ENCODE data around the gene TANC1.
"Not testable (repeated sequence)": the region's sequence is repeated elsewhere in the genome, so short reads cannot be mapped to it uniquely, and the experiment has no call there.

TANC1 gene

DNA sequence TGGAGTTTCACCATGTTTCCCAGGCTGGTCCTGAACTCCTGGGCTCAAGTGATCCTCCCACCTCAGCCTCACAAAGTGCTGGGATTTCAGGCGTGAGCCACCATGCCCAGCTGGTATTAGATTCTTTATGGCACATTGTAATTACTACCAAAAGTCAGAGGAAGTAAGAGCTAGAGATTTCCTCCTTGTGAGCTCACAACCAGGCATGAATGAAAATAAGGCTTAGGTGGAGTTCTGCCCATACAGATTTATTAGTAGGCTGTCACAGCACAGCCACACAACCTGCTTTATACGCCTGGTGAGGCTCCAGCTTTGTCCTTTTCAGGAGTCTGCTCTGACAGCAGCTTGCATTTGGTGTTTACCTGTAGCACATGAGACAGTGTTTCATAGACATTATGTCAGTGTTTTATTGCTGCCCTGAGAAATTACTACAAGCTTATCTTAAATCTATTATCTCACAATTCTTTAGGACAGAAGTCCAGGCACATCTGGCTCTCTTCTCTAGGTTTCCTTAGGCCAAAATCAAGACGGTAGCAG is 156.6 kb downstream of the TANC1 start:
- no peak for DNase-seq

DNA sequence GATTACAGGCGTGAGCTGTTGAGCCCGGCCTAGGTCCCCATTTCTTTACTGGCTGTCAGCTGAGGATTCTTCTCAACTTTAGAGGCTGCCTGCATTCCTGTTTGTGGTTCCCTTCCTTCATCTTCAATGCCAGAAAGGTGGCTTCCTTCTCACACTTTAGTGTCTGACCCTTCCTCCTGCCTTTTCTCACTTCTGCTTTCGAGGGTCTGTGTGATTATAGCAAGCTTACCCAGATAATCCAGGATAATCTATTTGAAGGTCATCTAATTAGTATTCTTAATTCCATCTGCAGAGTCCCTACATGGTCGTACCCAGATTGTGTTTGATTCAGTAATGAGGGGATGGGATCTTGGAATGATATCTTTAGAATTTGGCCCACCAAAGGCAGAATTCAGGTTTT is 157.4 kb downstream of the TANC1 start:
- DNase-seq = no peak

DNA sequence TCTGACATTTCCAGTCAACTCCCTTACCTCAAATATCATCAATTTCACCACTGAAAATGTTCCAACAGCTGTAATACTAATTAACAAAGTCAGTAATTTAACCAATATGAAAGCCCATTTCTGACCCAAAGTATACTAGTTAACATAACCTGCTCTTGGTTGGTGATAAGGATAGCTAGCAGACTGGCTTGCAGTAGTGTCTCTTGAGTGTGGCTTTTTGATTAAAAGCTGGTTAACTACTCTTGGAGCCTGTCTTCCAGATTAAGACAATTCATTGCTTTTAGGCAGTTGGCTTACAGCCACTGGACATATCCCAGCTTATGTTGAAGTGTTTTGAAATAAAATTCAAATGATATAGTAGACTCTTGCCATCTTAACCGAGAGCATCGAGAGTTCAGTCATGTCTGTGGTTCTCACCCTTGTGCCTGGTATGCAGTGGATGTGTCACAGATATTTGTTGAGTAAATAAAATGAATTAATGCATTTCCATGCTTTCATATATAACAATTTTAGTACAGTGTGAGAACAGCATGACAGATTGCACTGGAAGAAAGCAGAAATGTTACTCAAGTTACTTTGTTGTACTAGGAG is 158.1 kb downstream of the TANC1 start:
- no peak for DNase-seq

DNA sequence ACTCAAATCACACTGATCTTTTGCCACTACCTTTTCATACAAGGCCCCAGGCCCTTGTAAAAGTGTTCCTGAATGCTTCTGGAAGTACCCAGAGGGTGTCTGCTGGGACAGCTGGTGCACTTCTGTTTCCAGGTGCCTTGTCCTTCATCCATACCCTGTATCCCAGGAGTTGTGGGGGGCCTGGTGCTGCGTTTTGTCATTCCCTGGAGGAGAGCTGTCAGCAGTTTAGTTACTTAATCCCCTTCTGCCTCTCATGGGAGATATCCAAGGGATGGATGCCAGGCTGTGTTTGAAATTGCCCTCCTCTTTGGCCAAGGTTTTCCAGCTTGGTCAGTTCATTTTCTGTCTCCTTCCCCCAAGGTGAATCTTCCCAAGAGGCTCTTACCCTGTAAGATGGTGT is 159.8 kb downstream of the TANC1 start:
- DNase-seq = no peak

DNA sequence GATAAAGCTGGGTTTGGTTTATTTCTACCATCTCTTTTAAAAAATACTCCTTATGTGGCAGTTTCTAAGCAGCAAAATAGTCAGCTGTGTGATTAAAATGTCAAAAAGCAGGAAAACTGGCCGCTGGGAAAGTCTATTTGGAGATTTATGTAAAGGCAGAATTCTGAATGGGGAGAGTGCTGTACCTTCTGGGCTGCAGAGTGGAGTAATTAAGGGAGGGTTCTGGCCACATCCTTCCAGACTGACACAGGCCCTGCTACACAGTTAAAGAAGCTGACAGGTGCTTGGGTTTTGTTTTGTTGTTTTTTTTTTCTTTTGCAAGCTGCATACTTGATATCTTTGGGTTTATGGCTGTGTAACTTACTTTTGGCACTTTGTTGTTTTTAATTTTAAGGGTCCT is 160.8 kb downstream of the TANC1 start:
- no peak for DNase-seq

DNA sequence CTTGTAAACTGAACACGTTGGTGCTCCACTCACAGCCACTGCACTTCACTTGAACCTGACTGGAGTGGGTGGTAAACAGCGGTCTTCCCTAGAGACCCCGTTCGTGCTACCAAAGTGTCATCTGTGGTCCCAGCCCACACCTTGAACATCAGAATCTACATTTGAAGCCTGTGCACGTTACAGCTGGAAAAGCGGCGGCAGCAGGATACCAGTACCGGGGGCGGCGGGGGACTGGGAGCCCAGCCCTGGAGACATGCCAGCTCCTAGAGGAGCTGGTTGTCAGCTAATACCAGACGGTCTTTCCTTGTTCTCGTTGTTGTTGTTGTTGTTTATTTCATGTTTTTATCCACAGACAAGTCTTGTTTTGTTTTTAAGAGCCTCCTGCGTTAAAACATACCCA is 161.4 kb downstream of the TANC1 start:
- DNase-seq = no peak

DNA sequence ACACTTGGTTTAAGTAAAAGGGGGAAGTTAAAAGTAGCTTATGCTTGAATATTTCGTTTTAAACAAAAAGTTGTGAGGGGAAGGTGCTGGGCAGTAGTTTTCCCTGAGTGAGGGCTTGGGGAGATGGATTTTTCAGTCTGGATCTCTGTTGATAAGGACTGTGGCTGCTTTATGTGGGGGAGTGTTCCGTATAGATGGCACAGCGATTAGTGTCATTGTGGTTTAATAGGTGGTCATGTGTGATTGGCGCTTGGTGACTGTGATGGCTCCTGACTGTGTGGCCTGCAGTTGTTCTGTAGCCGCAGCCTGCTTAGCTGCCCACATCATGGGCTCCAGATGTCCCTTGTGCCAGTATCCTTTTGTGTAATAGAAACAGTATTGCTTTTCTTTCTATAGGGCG is 161.9 kb downstream of the TANC1 start:
- DNase-seq = no peak

DNA sequence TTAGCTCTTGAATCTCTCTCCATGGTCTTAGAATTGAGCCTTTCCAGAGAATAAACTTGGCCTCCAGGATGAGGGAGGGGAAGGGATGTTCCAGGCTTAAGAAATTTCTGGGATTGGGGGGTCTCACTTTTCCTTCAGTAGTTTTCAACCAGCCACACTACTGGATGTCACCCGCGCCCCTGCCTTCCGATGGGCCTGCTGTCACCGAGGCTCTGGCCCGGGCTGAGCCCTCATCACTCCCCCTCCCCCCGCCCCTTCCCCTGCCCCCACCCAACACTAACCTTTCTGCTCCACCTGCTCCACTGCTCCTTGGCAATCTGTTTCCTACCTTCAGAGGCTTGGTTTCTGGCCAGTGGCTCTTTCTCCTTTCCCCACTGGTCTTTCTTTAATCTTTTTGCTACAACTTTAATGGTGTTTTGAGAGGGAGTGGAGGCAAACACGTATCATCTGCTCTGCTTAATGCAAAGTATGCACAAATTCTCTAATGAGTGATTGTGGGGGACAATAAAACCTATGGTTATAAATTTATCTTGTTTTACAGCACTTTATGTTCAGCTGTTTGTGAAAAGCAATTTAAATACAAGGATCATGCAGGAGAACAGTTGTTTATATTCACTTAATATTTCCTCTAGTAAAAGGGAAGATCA is 162.9 kb downstream of the TANC1 start:
- no peak for DNase-seq

DNA sequence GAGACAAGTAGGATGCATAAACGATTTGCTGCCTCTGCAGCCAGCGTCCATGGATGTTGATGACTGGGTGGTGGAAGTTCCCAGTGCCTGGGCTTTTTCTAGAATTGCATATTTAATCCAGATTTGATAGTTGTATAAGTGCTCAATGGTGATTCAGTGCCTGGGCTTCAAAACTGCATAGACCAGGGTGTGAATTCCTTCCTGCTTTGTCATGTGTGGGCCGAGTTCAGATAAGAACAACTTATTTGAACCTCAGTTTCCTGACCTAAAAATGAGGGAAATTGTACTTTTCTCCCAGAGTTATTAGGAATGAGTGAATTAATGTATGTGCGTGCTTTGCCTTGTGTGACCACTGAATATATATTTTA is 163.5 kb downstream of the TANC1 start:
- no peak for DNase-seq

DNA sequence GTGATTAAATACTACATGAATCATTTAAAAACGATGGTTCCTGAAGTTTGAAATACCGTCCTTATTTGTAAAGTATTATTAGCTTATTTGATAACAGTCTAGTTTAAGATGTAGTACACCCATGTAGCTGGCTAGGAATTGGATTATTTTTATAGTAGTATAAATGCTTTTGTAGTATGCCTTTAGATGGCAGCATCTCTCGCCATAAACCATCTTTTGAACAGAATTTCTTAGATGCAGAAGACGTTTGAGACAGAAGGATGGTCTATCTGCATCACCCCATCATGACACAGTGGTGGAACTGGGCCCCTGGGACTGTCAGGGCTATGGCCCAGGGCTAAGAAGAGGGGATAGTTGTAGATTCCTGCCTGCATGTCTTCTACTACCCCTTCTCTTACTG is 165.4 kb downstream of the TANC1 start:
- no peak for DNase-seq

DNA sequence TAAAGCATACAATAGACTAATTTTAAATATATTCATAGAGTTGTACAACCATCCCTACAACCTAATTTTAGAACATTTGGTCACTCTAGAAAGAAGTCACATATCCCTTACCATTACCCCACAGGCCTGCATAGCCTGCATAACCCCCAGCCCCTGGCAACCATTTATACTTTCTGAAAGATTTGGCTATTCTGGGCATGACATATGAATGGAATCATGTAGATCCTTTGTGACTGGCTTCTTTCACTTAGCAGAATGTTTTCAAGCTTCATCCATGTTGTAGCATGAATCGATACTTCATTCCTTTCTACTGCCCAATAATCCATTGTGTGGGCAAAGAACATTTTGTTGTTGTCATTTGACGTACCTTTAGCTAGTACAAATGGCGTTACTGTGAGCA is 166.5 kb downstream of the TANC1 start:
- no peak for DNase-seq

DNA sequence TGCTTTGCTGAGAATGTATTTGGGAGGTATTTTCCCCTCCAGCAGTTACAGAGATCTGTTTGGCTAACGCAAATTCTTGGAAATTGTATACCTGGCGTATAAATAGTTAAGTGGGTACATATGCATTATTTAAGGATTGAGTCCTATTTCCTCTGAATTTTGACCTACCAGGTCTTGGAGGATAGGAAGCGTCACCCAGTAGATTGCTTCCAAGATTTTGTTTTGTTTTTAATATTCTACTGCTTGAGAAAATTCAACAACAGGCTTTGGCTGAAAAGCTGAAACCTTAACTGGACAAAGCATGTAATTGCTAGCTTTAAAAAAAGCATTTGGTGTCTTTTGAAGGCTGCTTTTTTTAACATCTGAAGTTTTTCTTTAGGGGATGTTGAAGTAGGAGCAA is 168.0 kb downstream of the TANC1 start:
- DNase-seq = no peak

DNA sequence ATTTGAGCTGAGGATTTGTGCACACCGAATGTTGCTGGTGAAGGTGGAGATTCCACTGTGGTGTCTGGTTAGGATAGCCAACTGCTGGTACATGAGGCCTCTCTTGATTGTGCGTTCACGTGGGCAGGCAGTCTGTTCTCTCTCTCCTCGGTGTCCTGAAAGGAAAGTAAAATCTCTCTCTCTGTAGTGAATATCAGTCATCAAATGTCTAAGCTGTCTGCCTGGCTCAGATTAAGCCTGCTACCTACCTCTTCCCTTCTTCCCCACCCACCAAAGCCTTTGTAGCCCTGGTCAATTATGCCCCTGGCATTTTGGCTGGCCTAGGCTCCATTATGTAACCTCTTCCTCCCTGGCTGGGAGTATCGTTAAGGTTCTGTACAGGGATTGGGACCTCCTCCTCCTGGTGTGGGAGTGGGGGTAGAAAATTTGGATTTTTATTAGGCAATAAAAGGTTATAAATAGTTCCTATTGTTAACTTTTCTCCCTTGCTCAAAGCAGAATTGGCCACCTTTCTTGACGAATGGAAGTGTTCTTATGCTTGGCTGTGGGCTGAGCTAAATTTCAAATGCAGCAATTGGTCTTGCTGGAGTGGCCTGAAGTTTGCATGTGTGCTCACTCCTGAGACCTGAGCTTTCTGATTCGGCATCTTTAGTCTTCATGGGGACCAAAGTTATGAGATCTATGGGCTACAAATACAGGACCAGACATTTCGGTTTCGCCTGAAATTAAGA is 169.2 kb downstream of the TANC1 start:
- DNase-seq = no peak

DNA sequence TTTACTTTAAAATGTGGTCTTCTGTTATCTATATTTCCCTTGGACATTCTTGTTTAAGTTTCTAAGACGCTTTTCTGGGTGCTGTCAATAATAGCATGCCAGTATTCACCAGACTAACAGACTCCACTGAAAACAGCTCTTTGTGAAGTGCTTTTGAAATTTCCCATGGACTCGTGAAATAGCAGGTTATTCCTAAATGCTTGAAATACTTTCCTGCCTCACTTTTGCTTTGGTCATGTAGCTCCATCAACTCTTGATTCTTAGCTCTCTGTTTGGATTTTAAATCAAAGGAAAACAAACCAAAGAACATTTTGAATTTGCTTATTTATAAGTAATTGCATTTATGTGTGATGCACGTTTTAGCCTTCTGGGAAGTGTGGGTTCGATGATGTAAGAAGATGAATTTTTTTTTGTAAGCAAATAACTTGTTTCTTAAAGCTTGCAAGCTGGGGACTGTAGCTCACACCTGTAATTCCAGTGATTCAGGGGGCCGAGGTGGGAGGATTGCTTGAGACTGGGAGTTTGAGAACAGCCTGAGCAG is 170.3 kb downstream of the TANC1 start:
- DNase-seq = no peak

DNA sequence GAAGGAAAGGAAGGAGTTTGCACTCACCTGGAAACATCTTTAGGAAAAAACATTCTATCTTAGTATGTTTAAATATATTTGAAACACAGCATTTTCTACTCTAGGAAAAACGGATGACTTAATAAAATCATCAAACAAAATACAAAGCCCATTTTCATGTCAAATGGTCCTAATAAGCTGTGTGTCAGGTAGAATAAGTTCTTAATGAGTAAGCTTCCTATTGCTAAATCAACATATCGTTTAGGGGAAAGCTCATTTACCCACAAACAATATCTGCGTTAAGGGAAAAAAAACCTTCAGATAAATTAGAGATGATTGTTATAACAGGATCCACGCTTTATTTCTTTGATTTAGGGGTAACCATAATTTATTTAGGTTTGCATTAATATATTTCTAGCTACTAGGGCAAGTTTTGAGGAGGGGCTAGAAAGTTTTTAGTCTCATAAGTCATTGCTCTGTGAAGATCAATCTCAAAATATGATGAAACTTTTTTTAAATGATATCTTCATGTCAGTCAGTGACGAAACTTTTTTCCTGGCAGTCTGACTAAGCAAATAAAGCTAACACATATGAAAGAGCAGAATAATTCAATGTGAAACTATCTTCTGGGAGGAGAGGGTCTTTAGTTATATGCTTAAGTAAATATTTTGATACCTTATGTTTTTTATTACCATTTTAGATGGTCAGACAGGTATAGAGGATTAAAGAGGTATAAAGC is 170.9 kb downstream of the TANC1 start:
- no peak for DNase-seq

DNA sequence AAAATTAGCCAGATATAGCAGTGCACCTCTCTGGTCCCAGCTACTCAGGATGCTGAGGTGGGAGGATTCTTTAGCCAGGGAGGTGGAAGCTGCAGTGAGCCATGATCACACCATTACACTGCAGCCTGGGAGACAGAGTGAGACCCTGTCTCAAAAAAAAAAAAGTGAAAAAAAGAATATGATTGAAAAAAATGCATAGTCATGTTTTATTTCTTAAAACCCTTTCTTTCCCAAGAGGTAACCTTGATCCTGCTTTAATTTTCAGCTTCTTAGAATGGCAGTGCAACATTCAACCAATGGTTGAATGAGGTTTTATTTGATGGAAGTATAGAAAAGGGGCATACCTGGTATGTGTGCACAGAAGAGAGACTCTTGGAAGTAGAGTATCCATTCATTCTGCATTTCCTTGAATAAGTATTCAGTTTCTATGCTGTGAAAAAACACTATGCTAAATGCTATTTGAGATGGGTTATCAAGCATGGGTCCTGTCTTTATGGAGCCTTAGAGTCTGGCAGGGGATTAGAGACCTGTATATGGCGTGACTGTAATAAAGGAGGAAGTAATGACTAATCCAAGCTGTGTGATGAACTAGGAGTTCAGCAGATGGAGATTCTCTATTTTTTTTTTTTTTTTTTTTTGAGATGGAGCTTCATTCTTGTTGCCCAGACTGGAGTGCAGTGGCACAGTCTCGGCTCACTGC is 171.8 kb downstream of the TANC1 start:
- DNase-seq = no peak

DNA sequence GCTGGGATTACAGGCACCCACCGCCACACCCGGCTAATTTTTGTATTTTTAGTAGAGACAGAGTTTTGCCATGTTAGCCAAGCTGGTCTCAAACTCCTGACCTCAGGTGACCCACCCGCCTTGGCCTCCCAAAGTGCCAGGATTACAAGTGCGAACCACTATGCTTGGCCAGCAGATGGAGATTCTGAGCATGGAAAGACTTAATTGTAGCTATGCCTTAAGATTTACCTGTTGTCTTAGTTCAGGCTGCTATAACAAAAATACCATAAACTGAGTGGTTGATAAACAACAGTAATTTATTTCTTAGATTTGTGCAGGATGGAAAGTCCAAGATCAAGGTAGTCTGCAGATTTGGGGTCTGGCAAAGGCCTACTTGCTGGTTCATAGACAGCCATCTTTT is 172.4 kb downstream of the TANC1 start:
- DNase-seq = not testable (repeated sequence)

DNA sequence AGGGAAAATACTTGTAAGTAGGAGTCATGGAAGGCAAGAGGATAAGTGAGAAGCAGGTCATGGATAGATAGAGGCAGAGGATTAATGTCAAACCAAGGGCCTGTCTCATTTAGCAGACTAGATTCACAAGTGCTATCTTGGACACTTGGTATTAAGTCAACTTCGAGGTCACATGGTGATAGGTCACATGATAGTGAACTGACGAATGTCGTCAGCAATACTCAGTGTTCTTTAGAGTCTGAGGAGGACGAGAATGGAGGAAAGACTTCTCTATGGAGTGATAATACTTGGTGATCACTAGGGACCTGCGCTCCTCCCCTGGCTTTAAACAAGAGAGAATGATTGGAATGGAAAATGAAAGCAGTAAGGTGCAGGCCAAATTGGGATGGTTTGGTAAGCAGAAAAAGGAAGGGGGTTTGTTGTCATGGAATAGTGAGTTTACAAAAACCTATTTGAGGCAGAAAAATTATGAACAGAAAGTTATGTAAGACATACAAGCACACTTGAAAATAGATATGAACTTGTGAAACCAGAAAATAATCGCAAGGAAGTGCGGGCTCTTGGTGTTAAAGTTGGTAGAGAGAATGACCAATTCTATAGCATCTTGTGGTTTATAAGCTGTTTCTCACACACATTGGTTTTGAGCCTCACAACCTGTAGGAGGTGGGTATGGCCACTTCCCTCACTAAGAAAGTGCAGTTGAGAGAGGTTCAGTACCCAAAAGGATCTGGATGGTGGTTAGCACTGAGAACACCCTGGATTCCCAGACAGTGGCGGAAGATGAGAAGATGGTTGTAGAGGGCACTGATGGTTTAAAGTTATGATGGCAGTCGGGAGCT is 176.6 kb downstream of the TANC1 start:
- DNase-seq = no peak

DNA sequence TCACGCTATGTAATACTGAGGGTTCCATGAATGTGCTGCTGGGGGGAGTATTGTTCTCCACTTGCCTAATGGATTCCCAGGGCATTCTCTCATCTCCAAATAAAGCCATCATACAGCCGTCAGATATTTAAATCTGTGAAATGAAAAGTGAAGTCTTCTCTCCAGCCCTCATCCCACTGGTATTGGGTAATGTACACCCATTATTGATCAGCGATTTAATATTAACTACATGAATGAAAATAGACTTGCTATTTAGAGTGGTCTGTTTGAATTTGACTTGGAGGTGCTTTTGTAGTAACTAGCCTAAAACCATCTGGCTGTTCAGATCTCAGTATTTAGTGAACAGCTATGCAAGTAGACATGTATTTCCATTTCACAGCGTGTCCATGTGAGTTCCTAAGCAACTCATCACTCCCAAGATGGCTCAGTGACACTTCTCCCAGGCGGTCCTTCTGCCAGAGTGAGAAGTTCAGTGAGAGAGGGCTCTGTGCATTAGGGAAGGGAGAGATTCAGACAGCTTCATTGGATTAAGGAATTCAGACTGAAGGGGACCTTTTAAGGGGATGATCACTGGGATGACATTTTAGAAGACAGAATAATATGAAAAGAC is 177.4 kb downstream of the TANC1 start:
- DNase-seq = no peak

DNA sequence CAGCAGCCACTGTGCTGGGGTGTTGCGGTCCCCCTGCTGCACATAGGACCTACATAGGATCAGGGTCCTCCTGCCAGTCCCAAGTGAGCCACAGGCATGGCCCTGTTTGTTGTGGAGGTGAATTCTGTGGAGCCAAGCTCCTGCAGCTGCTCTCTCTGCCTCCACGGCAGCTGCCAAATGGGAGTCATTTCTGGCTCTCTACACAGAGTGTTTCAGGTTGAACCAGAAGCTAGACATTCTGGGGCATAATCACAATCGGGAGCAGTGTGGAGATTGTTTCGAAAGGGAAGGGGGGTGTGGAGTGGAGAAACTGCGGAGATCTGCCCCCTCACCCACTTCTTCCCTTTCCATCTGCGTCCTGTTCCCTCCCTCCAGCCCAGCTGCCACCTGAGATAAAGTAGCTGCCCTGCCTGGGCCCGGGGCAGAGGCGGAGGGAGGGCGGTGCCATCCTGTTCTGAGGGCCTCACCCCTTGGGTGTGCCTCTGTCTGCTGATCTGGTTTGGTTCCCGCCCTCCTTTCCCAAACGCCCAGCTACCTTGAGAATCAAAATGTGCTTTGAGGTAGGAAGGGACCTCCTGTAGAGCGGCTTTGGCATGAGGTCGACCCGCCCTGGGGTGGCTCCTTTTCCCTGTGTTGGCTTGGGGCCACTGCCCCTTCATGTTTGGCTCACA is 178.7 kb downstream of the TANC1 start:
- DNase-seq = no peak

DNA sequence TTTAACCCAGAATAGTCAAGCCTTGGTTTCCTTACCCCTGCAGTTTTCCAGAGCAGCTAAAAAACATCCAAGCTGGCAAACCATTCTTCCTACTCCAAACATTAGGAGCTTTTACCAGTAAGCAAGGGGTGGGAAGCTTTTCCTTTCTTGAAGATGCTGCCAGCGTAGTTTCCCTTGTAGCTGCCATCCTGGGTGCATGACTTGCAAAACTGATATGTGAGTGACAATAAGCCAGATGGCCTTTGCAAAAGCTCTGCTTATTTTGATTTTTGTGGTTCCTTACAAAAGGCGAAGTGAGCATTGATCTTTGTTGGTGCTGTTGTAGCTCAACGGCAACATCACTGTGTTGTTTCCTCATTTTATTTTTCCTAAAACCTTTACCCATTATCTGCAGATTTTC is 179.2 kb downstream of the TANC1 start:
- DNase-seq = no peak

Data from eye (tissue), 1 donor.